Trophoblast cell (in vitro differentiated cells and primary cell): ENCODE measurements around the gene RPGR.

Experiments
- DNase-seq, 2 donors: peaks; one replicate each; pipeline ENCODE4 v3.0.0-alpha.2; 2016
- H2AFZ ChIP-seq: 2 replicates; pipeline ENCODE4 v1.6.1; 2013; ENCODE audit warnings: low read length, moderate library complexity, mild to moderate bottlenecking; ENCODE audit not compliant: insufficient read depth, poor library complexity
- H2AK5ac ChIP-seq: 2 replicates; pipeline ENCODE4 v1.6.1; 2013; ENCODE audit warnings: mild to moderate bottlenecking, low read length
- H2BK120ac ChIP-seq: 2 replicates; pipeline ENCODE4 v1.6.1; 2013; ENCODE audit warnings: low read length, mild to moderate bottlenecking, moderate library complexity; ENCODE audit not compliant: insufficient read depth, poor library complexity
- H2BK12ac ChIP-seq: 2 replicates; pipeline ENCODE4 v1.6.1; 2013; ENCODE audit warnings: mild to moderate bottlenecking, low read length, moderate library complexity
- H2BK5ac ChIP-seq: 2 replicates; pipeline ENCODE4 v1.6.1; 2013; ENCODE audit warnings: low read length, low read depth, moderate library complexity, mild to moderate bottlenecking; ENCODE audit not compliant: poor library complexity
- H3K14ac ChIP-seq: 2 replicates; pipeline ENCODE4 v1.6.1; 2013; ENCODE audit warnings: mild to moderate bottlenecking, low read length
- H3K18ac ChIP-seq: 2 replicates; pipeline ENCODE4 v1.6.1; 2013; ENCODE audit warnings: mild to moderate bottlenecking, low read length
- H3K23ac ChIP-seq: 2 replicates; pipeline ENCODE4 v1.6.1; 2013; ENCODE audit warnings: low read length
- H3K27ac ChIP-seq: 2 replicates; pipeline ENCODE4 v1.5.1; 2013; ENCODE audit warnings: low read depth, mild to moderate bottlenecking, inconsistent platforms, low read length, moderate library complexity
- H3K27me3 ChIP-seq: 2 replicates; pipeline ENCODE4 v1.6.1; 2013; ENCODE audit warnings: inconsistent platforms, mild to moderate bottlenecking, low read length, moderate library complexity; ENCODE audit not compliant: insufficient read depth
- H3K36me3 ChIP-seq, 2 experiments: 1 replicate in 1 of 2; 2 replicates in 1 of 2; pipeline ENCODE4 v1.6.1; 2013; ENCODE audit warnings: low read length in 2 of 2, mild to moderate bottlenecking in 2 of 2, moderate library complexity in 1 of 2; ENCODE audit not compliant: insufficient read depth in 2 of 2, control insufficient read depth in 1 of 2
- H3K4ac ChIP-seq: 2 replicates; pipeline ENCODE4 v1.6.1; 2013; ENCODE audit warnings: low read depth, mild to moderate bottlenecking, low read length, moderate library complexity
- H3K4me1 ChIP-seq, 2 experiments: 1 replicate in 1 of 2; 2 replicates in 1 of 2; pipeline ENCODE4 v1.6.1; 2013; ENCODE audit warnings: low read length in 2 of 2, mild to moderate bottlenecking in 2 of 2, moderate library complexity in 1 of 2; ENCODE audit not compliant: insufficient read depth in 2 of 2, control insufficient read depth in 1 of 2
- H3K4me2 ChIP-seq: 2 replicates; pipeline ENCODE4 v1.6.1; 2013; ENCODE audit warnings: inconsistent platforms, mild to moderate bottlenecking, low read length, moderate library complexity
- H3K4me3 ChIP-seq: 2 replicates; pipeline ENCODE4 v1.5.1; 2013; ENCODE audit warnings: mild to moderate bottlenecking, low read depth, low read length, inconsistent platforms
- H3K79me1 ChIP-seq: one replicate; pipeline ENCODE4 v1.6.1; 2013; ENCODE audit warnings: low read length
- H3K79me2 ChIP-seq: 2 replicates; pipeline ENCODE4 v1.6.1; 2013; ENCODE audit warnings: low read length, mild to moderate bottlenecking; ENCODE audit not compliant: control insufficient read depth, insufficient read depth, poor library complexity
- H3K9ac ChIP-seq: 2 replicates; pipeline ENCODE4 v1.6.1; 2013; ENCODE audit warnings: mild to moderate bottlenecking, low read length
- H3K9me3 ChIP-seq: 2 replicates; pipeline ENCODE4 v1.6.1; 2013; ENCODE audit warnings: low read depth, mild to moderate bottlenecking, control low read depth, inconsistent platforms, low read length; ENCODE audit not compliant: insufficient read depth
- H4K12ac ChIP-seq: 2 replicates; pipeline ENCODE4 v1.6.1; 2013; ENCODE audit warnings: low read depth, mild to moderate bottlenecking, low read length, moderate library complexity
- H4K8ac ChIP-seq: 2 replicates; pipeline ENCODE4 v1.6.1; 2013; ENCODE audit warnings: low read depth, mild to moderate bottlenecking, low read length, moderate library complexity
- H4K91ac ChIP-seq: one replicate; pipeline ENCODE4 v1.6.1; 2013; ENCODE audit warnings: low read depth, mild to moderate bottlenecking, low read length, moderate library complexity
- WGBS: extraction: QIAGEN DNeasy Blood & Tissue Kit; methylation state at CpG from one replicate; pipeline ENCODE4 v1.1.7; 2013; ENCODE audit warnings: missing lambda C conversion rate; ENCODE audit not compliant: insufficient read length, insufficient coverage; ENCODE audit errors: extremely low coverage; 5-methylcytosine and 5-hydroxymethylcytosine counted together

The RPGR gene

GRCh38 chrX:38336538-38337240, 9.4 kb upstream of the RPGR start:
- DNase-seq, result no peak
- Histone ChIP-seq H3K23ac (no peak overlapping the region), H3K9me3 (no peaks in the 10 kb centered on the region), H3K14ac (no peak overlapping the region), H3K79me2 (no peaks in the 10 kb centered on the region), H3K4me2 (no peak overlapping the region), H2AK5ac (no peak overlapping the region), H3K9ac (no peak overlapping the region), H4K8ac (no peak overlapping the region), H3K36me3 (no peaks in the 10 kb centered on the region), H3K4ac (no peak overlapping the region), H3K18ac (no peak overlapping the region), H3K27ac (no peak overlapping the region), H3K79me1 (no peaks in the 10 kb centered on the region), H2BK120ac (no peak overlapping the region), H3K4me1 (no peaks in the 10 kb centered on the region), H4K91ac (no peak overlapping the region), H4K12ac (no peak overlapping the region), H3K27me3 (no peaks in the 10 kb centered on the region), H2BK12ac (no peak overlapping the region), H2AFZ (no peak overlapping the region), H3K4me3 (no peak overlapping the region), H2BK5ac (no peak overlapping the region)
- no CpG with 5 or more reads among the region's 5 CpGs for WGBS

- no peak overlapping the region for H3K14ac ChIP-seq
- no peaks in the 10 kb centered on the region for H3K4me1 ChIP-seq
- H4K12ac ChIP-seq, result no peak overlapping the region
- no peak overlapping the region for H3K4me3 ChIP-seq
- no peak overlapping the region for H3K27ac ChIP-seq
- no peaks in the 10 kb centered on the region for H3K79me2 ChIP-seq
- H2BK12ac ChIP-seq, result no peak overlapping the region
- H4K8ac ChIP-seq, result no peak overlapping the region
- no peaks in the 10 kb centered on the region for H3K9me3 ChIP-seq
- no peaks in the 10 kb centered on the region for H3K36me3 ChIP-seq
- H3K79me1 ChIP-seq, result no peaks in the 10 kb centered on the region
- H3K27me3 ChIP-seq, result no peaks in the 10 kb centered on the region
- H3K4ac ChIP-seq, result no peak overlapping the region
- H2BK5ac ChIP-seq, result no peak overlapping the region
- H2AFZ ChIP-seq, result no peak overlapping the region
- H3K23ac ChIP-seq, result no peak overlapping the region
- H2BK120ac ChIP-seq, result no peak overlapping the region
- no peak overlapping the region for H2AK5ac ChIP-seq
- no peak overlapping the region for H4K91ac ChIP-seq
- H3K18ac ChIP-seq, result no peak overlapping the region
- H3K4me2 ChIP-seq, result no peak overlapping the region
- DNase-seq, result no peak
- no peak overlapping the region for H3K9ac ChIP-seq
These were observed 8.1 kb upstream of the RPGR start for GRCh38 chrX:38335382-38335781.

- Histone ChIP-seq H3K18ac (no peak overlapping the region), H3K4me2 (no peak overlapping the region), H3K79me2 (no peaks in the 10 kb centered on the region), H4K91ac (no peak overlapping the region), H3K27me3 (no peaks in the 10 kb centered on the region), H2AFZ (no peak overlapping the region), H2BK120ac (no peak overlapping the region), H2BK5ac (no peak overlapping the region), H2BK12ac (no peak overlapping the region), H3K36me3 (no peaks in the 10 kb centered on the region), H3K9ac (no peak overlapping the region), H3K23ac (no peak overlapping the region), H3K14ac (no peak overlapping the region), H3K9me3 (no peaks in the 10 kb centered on the region), H4K12ac (no peak overlapping the region), H3K4ac (no peak overlapping the region), H3K27ac (no peak overlapping the region), H4K8ac (no peak overlapping the region), H3K4me3 (no peak overlapping the region), H3K4me1 (no peaks in the 10 kb centered on the region), H2AK5ac (no peak overlapping the region), H3K79me1 (no peaks in the 10 kb centered on the region)
- DNase-seq, result no peak
These were observed 5.2 kb upstream of the RPGR start for GRCh38 chrX:38332505-38332904.

GRCh38 chrX:38327775-38328081, 419 bp upstream of the RPGR start:
- Histone ChIP-seq H3K27me3 (no peaks in the 10 kb centered on the region), H2AK5ac (no peak overlapping the region), H2BK120ac (no peak overlapping the region), H4K8ac (no peak overlapping the region), H4K12ac (no peak overlapping the region), H3K4me2 (no peak overlapping the region), H2BK12ac (no peak overlapping the region), H3K27ac (no peak overlapping the region), H3K4me1 (no peaks in the 10 kb centered on the region), H3K79me1 (peaks cover 1% of the 10 kb centered on the region), H3K18ac (no peak overlapping the region), H3K9ac (no peak overlapping the region), H3K9me3 (no peaks in the 10 kb centered on the region), H2BK5ac (no peak overlapping the region), H3K4me3 (no peak overlapping the region), H3K23ac (no peak overlapping the region), H3K4ac (no peak overlapping the region), H3K79me2 (no peaks in the 10 kb centered on the region), H3K14ac (no peak overlapping the region), H2AFZ (no peak overlapping the region), H3K36me3 (no peaks in the 10 kb centered on the region), H4K91ac (no peak overlapping the region)
- no CpG with 5 or more reads among the region's 4 CpGs for WGBS
- DNase-seq, result no peak
